NCI-H2107 treated with DMSO at 0.1 percent for 48 hours (cell line): ENCODE measurements around the gene TENM4.

Experiments
- DNase-seq: peaks from one replicate; lab custom pipeline; 2025; ENCODE audit not compliant: unreplicated experiment; lab: John Stamatoyannopoulos, UW

Gene TENM4

GRCh38 chr11:79189601-79190000, 251.2 kb downstream of the TENM4 start:
- no peak for DNase-seq

GRCh38 chr11:79189055-79189454, 251.8 kb downstream of the TENM4 start:
- DNase-seq, result no peak

- DNase-seq, result no peak
Measured at GRCh38 chr11:79186669-79187068, 254.2 kb downstream of the TENM4 start.

GRCh38 chr11:79185351-79185750, 255.5 kb downstream of the TENM4 start:
- DNase-seq, result no peak

GRCh38 chr11:79184285-79184684, 256.5 kb downstream of the TENM4 start:
- DNase-seq, result no peak

GRCh38 chr11:79182794-79183193, 258.0 kb downstream of the TENM4 start:
- DNase-seq, result no peak

- DNase-seq, result no peak
Measured at GRCh38 chr11:79179087-79179486, 261.7 kb downstream of the TENM4 start.

- DNase-seq, result no peak
Measured at GRCh38 chr11:79174045-79175008, 266.5 kb downstream of the TENM4 start.

- DNase-seq, result no peak
Measured at GRCh38 chr11:79173615-79174014, 267.2 kb downstream of the TENM4 start.

- no peak for DNase-seq
Measured at GRCh38 chr11:79170321-79170720, 270.5 kb downstream of the TENM4 start.

GRCh38 chr11:79168530-79169110, 272.2 kb downstream of the TENM4 start:
- DNase-seq, result no peak

- no peak for DNase-seq
Measured at GRCh38 chr11:79167510-79168188, 273.2 kb downstream of the TENM4 start.

- DNase-seq, result no peak
Measured at GRCh38 chr11:79165908-79166307, 274.9 kb downstream of the TENM4 start.

GRCh38 chr11:79160791-79161403, 279.9 kb downstream of the TENM4 start:
- no peak for DNase-seq

GRCh38 chr11:79159657-79160450, 281.0 kb downstream of the TENM4 start:
- DNase-seq, result no peak

GRCh38 chr11:79157738-79158137, 283.1 kb downstream of the TENM4 start:
- no peak for DNase-seq

- no peak for DNase-seq
Measured at GRCh38 chr11:79156031-79156430, 284.8 kb downstream of the TENM4 start.

- no peak for DNase-seq
Measured at GRCh38 chr11:79155237-79155636, 285.6 kb downstream of the TENM4 start.

- DNase-seq, result no peak
Measured at GRCh38 chr11:79152511-79152910, 288.3 kb downstream of the TENM4 start.

- no peak for DNase-seq
Measured at GRCh38 chr11:79151396-79151795, 289.4 kb downstream of the TENM4 start.

- DNase-seq, result no peak
Measured at GRCh38 chr11:79150966-79151365, 289.9 kb downstream of the TENM4 start.
